Measurements from ENCODE around the gene TBCE. TPM values are rescaled to one million over a fixed set of nuclear protein-coding genes. Genes with fewer than 3 reads are reported as not detected.

Gene TBCE
- total and polyA plus RNA-seq, 8 donors, result 19.6 to 65.8 (median 50.1) TPM

GRCh38 chr1:235391874-235392273 is 24.6 kb downstream of the TBCE start:
- Histone ChIP-seq H3K36me3 (no peaks in the 10 kb centered on the region), H3K27ac (no peak overlapping the region), H3K4me3 (no peak overlapping the region), H3K9me3 (peaks cover 0 to 7% of the 10 kb centered on the region in 2 donors), H3K4me1 (no peaks in the 10 kb centered on the region), H3K27me3 (no peaks in the 10 kb centered on the region)
- intact Hi-C loops (cut with DNase I), result no loop called here
- DNase-seq, result no peak
- ATAC-seq, result no peak
- no peak for TF ChIP-seq CTCF (IDR thresholded peaks at IDR 0.05)

GRCh38 chr1:235397733-235398132 is 30.5 kb downstream of the TBCE start:
- Histone ChIP-seq H3K36me3 (peaks cover 0 to 2% of the 10 kb centered on the region in 2 donors), H3K27ac (no peak overlapping the region), H3K9me3 (no peaks in the 10 kb centered on the region), H3K27me3 (no peaks in the 10 kb centered on the region), H3K4me1 (no peaks in the 10 kb centered on the region), H3K4me3 (no peak overlapping the region)
- no peak for ATAC-seq
- no peak for TF ChIP-seq CTCF (IDR thresholded peaks at IDR 0.05)
- DNase-seq, result no peak
- intact Hi-C loops (cut with DNase I), result no loop called here

GRCh38 chr1:235399661-235400060 is 32.4 kb downstream of the TBCE start:
- no peak overlapping the region for H3K27ac ChIP-seq
- no peaks in the 10 kb centered on the region for H3K9me3 ChIP-seq
- no peak for DNase-seq
- no peaks in the 10 kb centered on the region for H3K27me3 ChIP-seq
- intact Hi-C loops (cut with DNase I), result no loop called here
- H3K4me3 ChIP-seq, result no peak overlapping the region
- peaks cover 0 to 9% of the 10 kb centered on the region in 2 donors for H3K36me3 ChIP-seq
- no peaks in the 10 kb centered on the region for H3K4me1 ChIP-seq
- no peak for ATAC-seq
- no peak for TF ChIP-seq CTCF (IDR thresholded peaks at IDR 0.05)

GRCh38 chr1:235401251-235401650 is 34.0 kb downstream of the TBCE start:
- peaks cover 0 to 9% of the 10 kb centered on the region in 2 donors for H3K36me3 ChIP-seq
- DNase-seq (no peak), ATAC-seq (no peak)
- no peak for TF ChIP-seq CTCF (IDR thresholded peaks at IDR 0.05)
- H3K27me3 ChIP-seq, result no peaks in the 10 kb centered on the region
- intact Hi-C loops (cut with DNase I), result no loop called here
- H3K9me3 ChIP-seq, result no peaks in the 10 kb centered on the region
- H3K27ac ChIP-seq, result no peak overlapping the region
- H3K4me1 ChIP-seq, result no peaks in the 10 kb centered on the region
- H3K4me3 ChIP-seq, result no peak overlapping the region

- H3K27ac ChIP-seq, result no peak overlapping the region
- intact Hi-C loops (cut with DNase I), result no loop called here
- peaks cover 0 to 9% of the 10 kb centered on the region in 2 donors for H3K36me3 ChIP-seq
- ATAC-seq (no peak), DNase-seq (no peak)
- no peak overlapping the region for H3K4me3 ChIP-seq
- no peaks in the 10 kb centered on the region for H3K27me3 ChIP-seq
- H3K9me3 ChIP-seq, result no peaks in the 10 kb centered on the region
- no peaks in the 10 kb centered on the region for H3K4me1 ChIP-seq
- TF ChIP-seq CTCF (IDR thresholded peaks at IDR 0.05), result no peak
Measured at GRCh38 chr1:235402457-235403200, 35.4 kb downstream of the TBCE start.
